OCI-LY1 (cell line): Measurements from ENCODE around the gene TPST1.

Experiments used
- CTCF ChIP-seq: fragments of 200-600 bp; sonication (generic), shearing (Covaris generic); IDR thresholded peaks from 2 replicates; pipeline ENCODE4 v1.5.1; 2017; ENCODE audit warnings: mild to moderate bottlenecking, antibody characterized with exemption, low read length, moderate library complexity, mixed read lengths
- EZH2 ChIP-seq: fragments of 200-600 bp; sonication (generic), shearing (Covaris generic); IDR thresholded peaks from 2 replicates; pipeline ENCODE4 v1.8.0; 2017; ENCODE audit warnings: borderline replicate concordance, mixed run types, mild to moderate bottlenecking, antibody characterized with exemption, low read length, moderate library complexity, mixed read lengths

- TF ChIP-seq CTCF: no peak
- no peak for TF ChIP-seq EZH2
Measured at GRCh38 chr7:66331883-66332282, 126.7 kb downstream of the TPST1 start.
